ENCODE measurements around the gene CYFIP2. TPM values are rescaled to one million over a fixed set of nuclear protein-coding genes. Genes with fewer than 3 reads are reported as not detected.
A peak's percentile ranks its signal among the peaks of the same experiment; 100 is the strongest.

Gene CYFIP2
- total and polyA plus RNA-seq, 2 of the 13 experiments (the other 11 are each of a cell fraction or from before 2014, with no cell fraction given) = 22.6 to 30.3 TPM

GRCh38 chr5:157266286-157267007 lies 524 bp downstream of the CYFIP2 start (continued):
- TF ChIP-seq KMT2A (CRISPR knock-in tag; IDR thresholded peaks at IDR 0.05) = 0 out of 2 replicates have a peak, but pooled peaks have one; percentile 3
- TF ChIP-seq MYPOP (CRISPR knock-in tag; IDR thresholded peaks at IDR 0.05) = 0 out of 2 replicates have a peak, but pooled peaks have one; percentile 10
- 0 out of 2 replicates have a peak, but pooled peaks have one; percentile 41 for TF ChIP-seq ZNF276 (CRISPR knock-in tag; IDR thresholded peaks at IDR 0.05; ENCODE audit: low read depth)
- TF ChIP-seq ZNF280B (CRISPR knock-in tag; IDR thresholded peaks at IDR 0.05; ENCODE audit: borderline replicate concordance) = 0 out of 2 replicates have a peak, but pooled peaks have one; percentile 52
- TF ChIP-seq REPIN1 (CRISPR knock-in tag; IDR thresholded peaks at IDR 0.05; ENCODE audit: borderline replicate concordance, low read depth) = 0 out of 2 replicates have a peak, but pooled peaks have one; percentile 24
- TF ChIP-seq ELF3 (CRISPR knock-in tag; IDR thresholded peaks at IDR 0.05) = 0 out of 2 replicates have a peak, but pooled peaks have one; percentile 11
- peak; percentile 6; the same call in 1 of the 2 replicates for TF ChIP-seq SP4 (CRISPR knock-in tag; IDR thresholded peaks at IDR 0.05)
- TF ChIP-seq SALL1 (CRISPR knock-in tag; IDR thresholded peaks at IDR 0.05) = peak; percentile 30; the same call in 1 of the 2 replicates
- TF ChIP-seq ZNF543 (CRISPR knock-in tag; IDR thresholded peaks at IDR 0.05) = no peak
- TF ChIP-seq ZNF142 (CRISPR knock-in tag; IDR thresholded peaks at IDR 0.05) = 0 out of 2 replicates have a peak, but pooled peaks have one; percentile 38
- peak; percentile 29; the same call in 1 of the 2 replicates for TF ChIP-seq IRF9 (CRISPR knock-in tag; IDR thresholded peaks at IDR 0.05; ENCODE audit: borderline replicate concordance)
- TF ChIP-seq SYNCRIP (IDR thresholded peaks at IDR 0.05; ENCODE audit: insufficient read depth, low read depth, low read length) = no peak
- peak; percentile 79; the same call in 1 of the 2 replicates for TF ChIP-seq ZNF776 (CRISPR knock-in tag; IDR thresholded peaks at IDR 0.05)
- TF ChIP-seq RBFOX2 (IDR thresholded peaks at IDR 0.05; ENCODE audit: low read depth, low read length) = peak; percentile 62
- TF ChIP-seq ZSCAN25 (CRISPR knock-in tag; IDR thresholded peaks at IDR 0.05) = 0 out of 2 replicates have a peak, but pooled peaks have one; percentile 31
- 0 out of 2 replicates have a peak, but pooled peaks have one; percentile 43 for TF ChIP-seq SRY (CRISPR knock-in tag; IDR thresholded peaks at IDR 0.05)
